ENCODE results near the gene ABCC8.

ABCC8 gene

GRCh38 chr11:17343257-17343656 is 133.4 kb downstream of the ABCC8 start:
- DNase-seq = no peak

Data from NCI-H2029 treated with DMSO at 0.1 percent for 48 hours (cell line).